ENCODE data around the gene SREK1.
A peak's percentile ranks its signal among the peaks of the same experiment; 100 is the strongest.

SREK1 gene

DNA sequence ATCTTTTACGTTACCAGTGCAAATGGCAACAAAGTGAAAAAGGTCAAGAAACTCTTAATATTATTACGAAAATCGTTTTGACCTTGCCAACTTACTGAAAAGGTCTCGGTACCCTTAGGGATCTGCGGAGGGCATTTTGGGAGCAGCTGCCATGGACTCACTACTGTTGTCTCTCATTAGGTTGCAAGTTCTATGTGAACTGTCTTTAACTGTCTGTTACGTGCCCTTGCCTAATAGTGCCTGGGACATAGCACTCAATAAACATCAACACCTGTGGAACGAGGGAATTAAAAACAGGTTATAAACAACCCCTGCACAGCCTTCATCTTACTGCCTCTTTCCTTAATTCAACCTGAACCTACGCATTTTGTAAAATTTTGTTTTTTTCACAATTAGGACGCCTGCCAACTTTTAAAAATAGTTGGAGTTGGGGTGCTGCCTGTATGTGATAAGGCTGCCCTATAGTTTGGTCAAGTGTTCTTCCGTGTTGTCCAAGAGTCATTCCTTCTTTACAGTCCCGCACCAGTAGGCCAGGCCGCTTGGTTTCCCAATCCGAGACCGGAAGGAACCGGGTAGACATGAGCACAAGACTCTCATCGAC is 527 bp upstream of the SREK1 start:
- TF ChIP-seq, protein P1, sequence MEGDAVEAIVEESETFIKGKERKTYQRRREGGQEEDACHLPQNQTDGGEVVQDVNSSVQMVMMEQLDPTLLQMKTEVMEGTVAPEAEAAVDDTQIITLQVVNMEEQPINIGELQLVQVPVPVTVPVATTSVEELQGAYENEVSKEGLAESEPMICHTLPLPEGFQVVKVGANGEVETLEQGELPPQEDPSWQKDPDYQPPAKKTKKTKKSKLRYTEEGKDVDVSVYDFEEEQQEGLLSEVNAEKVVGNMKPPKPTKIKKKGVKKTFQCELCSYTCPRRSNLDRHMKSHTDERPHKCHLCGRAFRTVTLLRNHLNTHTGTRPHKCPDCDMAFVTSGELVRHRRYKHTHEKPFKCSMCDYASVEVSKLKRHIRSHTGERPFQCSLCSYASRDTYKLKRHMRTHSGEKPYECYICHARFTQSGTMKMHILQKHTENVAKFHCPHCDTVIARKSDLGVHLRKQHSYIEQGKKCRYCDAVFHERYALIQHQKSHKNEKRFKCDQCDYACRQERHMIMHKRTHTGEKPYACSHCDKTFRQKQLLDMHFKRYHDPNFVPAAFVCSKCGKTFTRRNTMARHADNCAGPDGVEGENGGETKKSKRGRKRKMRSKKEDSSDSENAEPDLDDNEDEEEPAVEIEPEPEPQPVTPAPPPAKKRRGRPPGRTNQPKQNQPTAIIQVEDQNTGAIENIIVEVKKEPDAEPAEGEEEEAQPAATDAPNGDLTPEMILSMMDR (IDR thresholded peaks at IDR 0.05): no peak
- no peak for TF ChIP-seq ZFX (IDR thresholded peaks at IDR 0.05; ENCODE audit: borderline replicate concordance)
- peak overlapping the region; percentile 94 for H3K27ac ChIP-seq

DNA sequence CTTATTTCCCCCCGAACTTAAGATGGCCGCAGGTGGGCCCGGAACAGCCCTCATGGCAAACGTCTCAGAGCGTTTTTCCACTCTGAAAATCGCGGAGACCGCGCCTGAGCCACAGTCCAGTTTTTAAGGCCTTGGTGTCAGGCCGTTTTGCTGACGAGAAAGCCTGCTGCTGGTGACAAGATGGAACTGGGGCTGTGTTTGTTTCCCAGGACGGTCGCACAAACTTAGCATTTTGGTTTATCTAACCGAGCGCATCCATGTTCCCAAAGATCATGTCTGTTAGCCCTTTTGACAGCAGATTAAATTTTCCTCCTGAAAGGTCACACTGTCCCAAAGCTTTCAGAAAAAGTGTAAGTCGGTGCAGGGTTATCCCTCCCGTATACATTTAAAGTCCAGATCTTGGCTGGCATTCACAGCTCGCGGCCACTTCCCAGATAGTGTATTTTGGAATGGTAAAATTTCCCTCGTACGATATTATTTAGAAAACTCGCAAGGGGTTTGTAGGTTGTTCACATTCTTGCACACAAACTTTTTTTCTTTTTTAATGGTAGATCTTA is 812 bp downstream of the SREK1 start:
- peak overlapping the region; percentile 94 for H3K27ac ChIP-seq
- TF ChIP-seq, protein P1 (IDR thresholded peaks at IDR 0.05): no peak
- no peak for TF ChIP-seq ZFX (IDR thresholded peaks at IDR 0.05; ENCODE audit: borderline replicate concordance)

DNA sequence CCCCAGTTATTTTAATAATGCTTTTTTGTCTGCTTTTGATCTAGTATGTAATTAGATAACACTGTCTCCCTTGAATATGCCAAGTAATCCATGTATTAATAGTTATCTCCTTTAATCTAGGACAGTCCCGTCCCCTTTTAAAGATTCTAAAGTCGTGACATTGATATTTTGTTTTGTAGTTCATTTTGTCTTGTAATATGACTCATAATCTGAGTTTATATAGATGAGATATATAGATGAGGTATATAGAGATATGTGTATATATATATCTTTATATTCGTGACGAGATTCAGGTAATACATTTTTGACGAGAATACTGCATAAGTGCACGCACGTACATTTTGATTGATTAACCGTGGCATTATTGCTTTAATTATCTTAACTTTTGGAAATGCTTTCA is 1.6 kb downstream of the SREK1 start:
- TF ChIP-seq, protein P1 (IDR thresholded peaks at IDR 0.05): no peak
- no peak for TF ChIP-seq ZFX (IDR thresholded peaks at IDR 0.05; ENCODE audit: borderline replicate concordance)
- H3K27ac ChIP-seq: peak overlapping the region; percentile 94; the same call in 1 of the 2 replicates

DNA sequence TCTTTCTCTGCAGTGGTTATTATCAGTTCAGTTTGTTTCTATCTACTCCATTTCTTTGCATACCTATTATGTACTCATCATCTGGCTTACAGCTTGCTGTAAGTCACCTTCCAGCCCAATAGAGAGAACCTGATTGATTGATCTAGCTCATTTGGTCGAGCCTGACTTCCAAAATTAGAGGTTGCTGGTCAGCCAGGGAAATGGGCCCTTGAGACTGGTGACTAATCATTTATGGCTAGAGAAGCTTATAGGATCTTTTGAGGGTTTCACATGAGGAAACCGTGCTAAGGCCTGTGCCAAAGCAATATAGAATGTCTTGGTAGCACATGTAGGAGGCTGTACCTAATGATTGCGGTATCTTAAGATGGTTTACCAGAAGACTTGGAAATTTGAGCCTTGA is 5.8 kb downstream of the SREK1 start:
- TF ChIP-seq, protein P1 (IDR thresholded peaks at IDR 0.05): no peak
- no peak for TF ChIP-seq ZFX (IDR thresholded peaks at IDR 0.05; ENCODE audit: borderline replicate concordance)
- H3K27ac ChIP-seq: no peak overlapping the region

DNA sequence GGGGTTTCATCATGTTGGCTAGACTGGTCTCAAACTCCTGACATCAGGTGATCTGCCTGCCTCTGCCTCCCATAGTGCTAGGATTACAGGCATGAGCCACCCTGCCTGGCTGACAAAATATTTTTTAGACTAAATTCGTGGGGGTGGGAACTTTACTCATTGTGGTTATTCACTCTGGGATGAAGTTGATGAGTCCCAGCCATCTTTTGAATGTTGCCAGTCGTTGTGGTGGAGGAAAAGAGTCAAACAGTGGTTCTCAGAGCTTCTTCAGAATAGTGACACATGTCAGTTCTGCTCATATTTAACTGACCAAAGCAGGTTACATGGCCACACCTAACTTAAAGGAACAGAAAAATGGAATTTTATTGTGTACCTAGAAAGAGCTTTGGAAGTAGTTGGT is 6.9 kb downstream of the SREK1 start:
- no peak for TF ChIP-seq ZFX (IDR thresholded peaks at IDR 0.05; ENCODE audit: borderline replicate concordance)
- TF ChIP-seq, protein P1 (IDR thresholded peaks at IDR 0.05): no peak

DNA sequence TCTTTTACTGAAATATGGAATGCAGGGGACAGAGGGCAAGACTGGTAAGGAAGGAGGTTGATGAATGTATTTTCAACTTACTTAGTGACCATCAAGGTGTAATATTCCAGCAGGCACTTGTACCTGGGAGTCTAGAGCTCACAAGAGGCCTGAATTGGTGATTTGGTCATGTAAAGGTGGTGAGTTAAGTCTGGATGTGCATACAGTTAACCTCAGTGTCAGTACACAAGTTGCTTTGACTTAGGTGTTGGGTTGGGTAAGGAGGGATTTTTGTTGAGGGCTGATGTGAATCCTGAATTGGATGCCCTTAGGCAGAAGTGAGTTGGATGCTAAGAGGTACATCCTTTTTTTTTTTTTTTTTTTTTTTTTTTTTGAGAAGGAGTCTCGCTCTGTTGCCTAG is 7.4 kb downstream of the SREK1 start:
- no peak overlapping the region for H3K27ac ChIP-seq
- no peak for TF ChIP-seq ZFX (IDR thresholded peaks at IDR 0.05; ENCODE audit: borderline replicate concordance)
- TF ChIP-seq, protein P1 (IDR thresholded peaks at IDR 0.05): no peak

More for the DNA sequence above, 6.9 kb downstream of the SREK1 start:
- H3K27ac ChIP-seq: no peak overlapping the region

DNA sequence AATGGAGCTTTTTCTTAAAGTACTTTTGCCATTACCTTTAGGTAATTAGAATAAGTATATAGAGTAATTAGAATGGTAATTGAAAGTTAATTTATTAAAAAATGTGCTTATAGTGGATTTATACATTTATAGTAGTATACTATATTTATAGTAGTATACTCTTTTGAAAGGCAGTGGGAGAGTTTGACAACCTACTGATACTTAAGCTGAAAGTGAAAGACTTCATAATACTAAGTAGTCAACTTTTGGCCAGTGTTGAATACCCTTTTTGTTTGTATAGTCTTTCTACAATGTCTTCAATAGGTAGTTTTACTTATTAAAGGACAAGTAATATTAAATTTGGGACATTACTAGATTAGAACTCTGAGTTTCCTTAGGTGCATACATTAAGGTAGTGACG is 12.9 kb downstream of the SREK1 start:
- H3K27ac ChIP-seq: no peak overlapping the region
- TF ChIP-seq, protein P1 (IDR thresholded peaks at IDR 0.05): no peak
- TF ChIP-seq ZFX (IDR thresholded peaks at IDR 0.05; ENCODE audit: borderline replicate concordance): no peak

Data from 22Rv1 (cell line).